MCF 10A (cell line): ENCODE measurements around the gene WDPCP. TPM values are rescaled to one million over a fixed set of nuclear protein-coding genes. Genes with fewer than 3 reads are reported as not detected.
"Not testable (repeated sequence)": the region's sequence is repeated elsewhere in the genome, so short reads cannot be mapped to it uniquely, and the experiment has no call there.

ENCODE experiments used
- BruUV-seq: library from RNA; stranded (reverse); fragments of 400-500 nt; replicated peaks from 2 replicates; lab custom pipeline; 2021; lab: Mats Ljungman, UMichigan
- CTCF ChIA-PET: fragments of 300-600 bp; sonication (Branson Sonifier 250); formaldehyde crosslinking; extraction: SDS; loops from one replicate; lab custom pipeline; 2021; ENCODE audit warnings: antibody characterized with exemption, inconsistent platforms; lab: Yijun Ruan, JAX
- POLR2A ChIA-PET: fragments of 300-600, 350-650 bp; sonication (Branson Sonifier 250); formaldehyde crosslinking; extraction: SDS; loops from one replicate; lab custom pipeline; 2020; ENCODE audit warnings: antibody characterized with exemption, inconsistent platforms; lab: Yijun Ruan, JAX
- DNase-seq: peaks from one replicate; pipeline ENCODE4 v3.0.0-alpha.2; 2018; ENCODE audit not compliant: unreplicated experiment
- H3K27ac Mint-ChIP-seq: one replicate; pipeline ENCODE4 v1.8.0; 2022; ENCODE audit warnings: mild to moderate bottlenecking, low read depth, mixed read lengths; ENCODE audit not compliant: unreplicated experiment
- H3K27me3 Mint-ChIP-seq: one replicate; pipeline ENCODE4 v1.8.0; 2022; ENCODE audit warnings: mixed read lengths; ENCODE audit not compliant: insufficient read depth, unreplicated experiment
- H3K36me3 Mint-ChIP-seq: one replicate; pipeline ENCODE4 v1.8.0; 2022; ENCODE audit warnings: mild to moderate bottlenecking, moderate library complexity, mixed read lengths; ENCODE audit not compliant: insufficient read depth, unreplicated experiment
- H3K4me1 Mint-ChIP-seq: one replicate; pipeline ENCODE4 v1.8.0; 2022; ENCODE audit warnings: mixed read lengths; ENCODE audit not compliant: insufficient read depth, unreplicated experiment
- H3K4me3 Mint-ChIP-seq: one replicate; pipeline ENCODE4 v1.8.0; 2022; ENCODE audit warnings: mild to moderate bottlenecking, moderate library complexity, mixed read lengths; ENCODE audit not compliant: unreplicated experiment
- H3K9me3 Mint-ChIP-seq: one replicate; pipeline ENCODE4 v1.8.0; 2022; ENCODE audit warnings: mixed read lengths; ENCODE audit not compliant: unreplicated experiment
- intact Hi-C: fragments of 100-400 bp; cut with micrococcal nuclease; formaldehyde crosslinking; loops from 2 replicates; pipeline ENCODE4 v1.14.1; 2022
- total RNA-seq: library from RNA; stranded (reverse); gene quantifications from 2 replicates; pipeline ENCODE4 v1.2.3, GENCODE V29; 2022
- TF ChIP-seq, protein P1 (sequence below): fragments of 200-600 bp; IDR thresholded peaks from one replicate; pipeline ENCODE4 v1.8.0; 2022; ENCODE audit warnings: antibody characterized with exemption, mild to moderate bottlenecking; ENCODE audit not compliant: unreplicated experiment

The WDPCP gene
- total RNA-seq, 1 experiment from 2014 or later, result 6.9 TPM

DNA sequence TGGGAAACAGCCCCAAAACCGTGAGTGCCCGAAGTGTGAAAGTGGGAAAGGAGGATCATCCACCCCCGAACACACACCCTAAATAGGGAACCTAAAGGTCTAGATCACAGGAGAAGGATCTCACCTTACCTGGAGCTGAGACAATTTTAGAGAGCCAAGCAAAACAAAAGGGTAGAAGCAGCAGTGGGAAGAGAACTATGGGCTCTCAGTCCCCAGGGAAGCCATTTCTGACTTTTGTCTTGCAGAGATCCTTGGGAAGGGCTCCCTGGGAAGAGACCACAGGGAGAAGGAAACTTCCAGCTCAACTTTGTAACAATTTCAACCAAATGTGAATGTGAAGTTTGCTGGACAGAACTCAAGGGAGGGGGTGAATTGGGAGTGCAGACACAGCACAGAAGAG, 110.6 kb downstream of the WDPCP start:
- DNase-seq, result no peak
- no TSS peak for BruUV-seq
- CTCF ChIA-PET, result no interaction called here
- Mint-ChIP-seq H3K9me3 (peaks cover 7% of the 10 kb centered on the region), H3K27me3 (no peaks in the 10 kb centered on the region), H3K4me3 (no peak overlapping the region), H3K4me1 (no peaks in the 10 kb centered on the region), H3K27ac (no peak overlapping the region), H3K36me3 (no peaks in the 10 kb centered on the region)
- intact Hi-C loops, result no loop called here
- POLR2A ChIA-PET, result no interaction called here
- TF ChIP-seq, protein P1, sequence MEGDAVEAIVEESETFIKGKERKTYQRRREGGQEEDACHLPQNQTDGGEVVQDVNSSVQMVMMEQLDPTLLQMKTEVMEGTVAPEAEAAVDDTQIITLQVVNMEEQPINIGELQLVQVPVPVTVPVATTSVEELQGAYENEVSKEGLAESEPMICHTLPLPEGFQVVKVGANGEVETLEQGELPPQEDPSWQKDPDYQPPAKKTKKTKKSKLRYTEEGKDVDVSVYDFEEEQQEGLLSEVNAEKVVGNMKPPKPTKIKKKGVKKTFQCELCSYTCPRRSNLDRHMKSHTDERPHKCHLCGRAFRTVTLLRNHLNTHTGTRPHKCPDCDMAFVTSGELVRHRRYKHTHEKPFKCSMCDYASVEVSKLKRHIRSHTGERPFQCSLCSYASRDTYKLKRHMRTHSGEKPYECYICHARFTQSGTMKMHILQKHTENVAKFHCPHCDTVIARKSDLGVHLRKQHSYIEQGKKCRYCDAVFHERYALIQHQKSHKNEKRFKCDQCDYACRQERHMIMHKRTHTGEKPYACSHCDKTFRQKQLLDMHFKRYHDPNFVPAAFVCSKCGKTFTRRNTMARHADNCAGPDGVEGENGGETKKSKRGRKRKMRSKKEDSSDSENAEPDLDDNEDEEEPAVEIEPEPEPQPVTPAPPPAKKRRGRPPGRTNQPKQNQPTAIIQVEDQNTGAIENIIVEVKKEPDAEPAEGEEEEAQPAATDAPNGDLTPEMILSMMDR, result no peak

- CTCF ChIA-PET, result interaction anchor here (0.6 kb wide), 1 partner anchor 1415 kb away, joined by 3 read pairs; no protein-coding TSS in a partner anchor
- H3K4me1 Mint-ChIP-seq, intact Hi-C loops, H3K36me3 Mint-ChIP-seq, POLR2A ChIA-PET, H3K27ac Mint-ChIP-seq, BruUV-seq, H3K27me3 Mint-ChIP-seq, DNase-seq, H3K4me3 Mint-ChIP-seq: not testable (repeated sequence)
- H3K9me3 Mint-ChIP-seq, result peaks cover 14% of the 10 kb centered on the region
These were observed 119.0 kb downstream of the WDPCP start for GRCh38 chr2:63469313-63469712.

DNA sequence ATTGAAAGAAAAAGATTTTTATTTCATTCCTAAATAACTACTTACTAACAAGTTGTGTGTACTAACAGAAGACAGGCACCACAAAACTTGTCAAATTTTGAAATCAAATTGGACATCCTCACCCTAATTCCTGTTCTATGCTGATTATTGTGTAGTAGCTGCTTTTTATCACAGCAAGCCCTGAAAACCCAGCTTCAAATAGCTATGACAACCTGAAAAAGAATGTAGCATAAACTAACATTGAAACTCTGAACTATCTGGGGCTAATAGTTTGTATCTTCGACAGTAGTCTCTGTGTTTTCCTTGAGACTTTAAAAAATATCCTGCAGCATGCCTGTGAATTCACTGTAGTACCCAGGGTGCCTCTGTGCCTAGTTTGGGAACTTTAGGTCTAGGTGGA, 122.6 kb downstream of the WDPCP start:
- Mint-ChIP-seq H3K4me1 (no peaks in the 10 kb centered on the region), H3K9me3 (peaks cover 22% of the 10 kb centered on the region), H3K4me3 (no peak overlapping the region), H3K27ac (no peak overlapping the region), H3K36me3 (no peaks in the 10 kb centered on the region), H3K27me3 (no peaks in the 10 kb centered on the region)
- ChIA-PET POLR2A (no interaction called here), CTCF (no interaction called here)
- no TSS peak for BruUV-seq
- intact Hi-C loops, result no loop called here
- TF ChIP-seq, protein P1, result no peak
- no peak for DNase-seq

GRCh38 chr2:63463142-63463541, 125.1 kb downstream of the WDPCP start:
- no peak overlapping the region for H3K27ac Mint-ChIP-seq
- BruUV-seq, result no TSS peak
- ChIA-PET POLR2A (no interaction called here), CTCF (interaction anchor here (0.9 kb wide), 1 partner anchor 25 kb away, joined by 4 read pairs; no protein-coding TSS in a partner anchor)
- no peak overlapping the region for H3K4me3 Mint-ChIP-seq
- H3K27me3 Mint-ChIP-seq, result no peaks in the 10 kb centered on the region
- H3K36me3 Mint-ChIP-seq, result no peaks in the 10 kb centered on the region
- peaks cover 19% of the 10 kb centered on the region for H3K9me3 Mint-ChIP-seq
- TF ChIP-seq, protein P1, result no peak
- intact Hi-C loops, result no loop called here
- DNase-seq, result no peak
- no peaks in the 10 kb centered on the region for H3K4me1 Mint-ChIP-seq

DNA sequence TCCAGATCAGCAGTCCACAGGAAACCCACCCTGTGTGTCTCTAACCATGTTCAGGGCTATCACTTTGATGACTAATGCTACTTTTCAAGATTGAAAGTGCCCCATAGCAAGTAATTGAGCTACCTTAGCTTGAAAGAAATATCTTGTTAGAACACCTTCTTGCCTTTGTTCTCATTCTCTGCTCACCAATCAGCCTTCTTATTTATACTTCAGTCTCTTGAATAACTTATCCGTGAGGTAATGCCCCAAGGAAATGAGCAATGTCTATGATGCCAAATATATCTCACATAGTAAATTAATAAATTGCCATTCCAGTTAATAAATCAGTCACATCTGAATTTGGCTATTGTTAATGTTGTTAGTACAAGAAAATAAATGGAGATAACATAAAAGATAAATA, 141.6 kb downstream of the WDPCP start:
- POLR2A ChIA-PET, result no interaction called here
- no peak overlapping the region for H3K4me3 Mint-ChIP-seq
- intact Hi-C loops, result no loop called here
- H3K27me3 Mint-ChIP-seq, result no peaks in the 10 kb centered on the region
- no TSS peak for BruUV-seq
- H3K4me1 Mint-ChIP-seq, result no peaks in the 10 kb centered on the region
- no peaks in the 10 kb centered on the region for H3K36me3 Mint-ChIP-seq
- no peak for DNase-seq
- H3K27ac Mint-ChIP-seq, result no peak overlapping the region
- H3K9me3 Mint-ChIP-seq, result no peaks in the 10 kb centered on the region
- CTCF ChIA-PET, result no interaction called here
- TF ChIP-seq, protein P1, result no peak
